Smooth muscle cell (in vitro differentiated cells): ENCODE results near the gene NOVA2. TPM values are rescaled to one million over a fixed set of nuclear protein-coding genes. Genes with fewer than 3 reads are reported as not detected.

Experiments used
- DNase-seq: peaks from one replicate; lab custom pipeline; 2025; ENCODE audit not compliant: unreplicated experiment; lab: John Stamatoyannopoulos, UW
- H2AFZ ChIP-seq: fragments of 200-600 bp; sonication (generic); 2 replicates; pipeline ENCODE4 v1.6.0; 2016; ENCODE audit warnings: antibody characterized with exemption, low read depth, mild to moderate bottlenecking
- H3F3A ChIP-seq: fragments of 200-600 bp; sonication (generic); 2 replicates; pipeline ENCODE4 v1.6.0; 2017; ENCODE audit warnings: antibody characterized with exemption, low read depth
- H3K27ac ChIP-seq: fragments of 200-600 bp; sonication (generic); 2 replicates; pipeline ENCODE4 v1.5.1; 2016; ENCODE audit warnings: low read depth, mild to moderate bottlenecking
- H3K27me3 ChIP-seq: fragments of 200-600 bp; sonication (generic); 2 replicates; pipeline ENCODE4 v1.6.1; 2016; ENCODE audit warnings: low read depth, mild to moderate bottlenecking
- H3K36me3 ChIP-seq: fragments of 200-600 bp; sonication (generic); 2 replicates; pipeline ENCODE4 v1.5.1; 2016; ENCODE audit warnings: low read depth
- H3K4me1 ChIP-seq: fragments of 200-600 bp; sonication (generic); 2 replicates; pipeline ENCODE4 v1.5.1; 2016; ENCODE audit warnings: low read depth
- H3K4me2 ChIP-seq: fragments of 200-600 bp; sonication (generic); 2 replicates; pipeline ENCODE4 v1.6.0; 2016; ENCODE audit warnings: mild to moderate bottlenecking
- H3K4me3 ChIP-seq: fragments of 200-600 bp; sonication (generic); 2 replicates; pipeline ENCODE4 v1.5.1; 2016; ENCODE audit warnings: mild to moderate bottlenecking
- H3K79me2 ChIP-seq: fragments of 200-600 bp; sonication (generic); 2 replicates; pipeline ENCODE4 v1.6.0; 2016; ENCODE audit warnings: low read depth, mild to moderate bottlenecking
- H3K9ac ChIP-seq: fragments of 200-600 bp; sonication (generic); 2 replicates; pipeline ENCODE4 v1.6.0; 2016; ENCODE audit warnings: low read depth
- H3K9me3 ChIP-seq: fragments of 200-600 bp; sonication (generic); replicated peaks from 2 replicates; pipeline ENCODE4 v1.5.1; 2016; ENCODE audit warnings: low read depth
- H4K20me1 ChIP-seq: fragments of 200-600 bp; sonication (generic); 2 replicates; pipeline ENCODE4 v1.6.0; 2016; ENCODE audit warnings: low read depth
- CTCF ChIP-seq: fragments of 200-600 bp; sonication (generic); IDR thresholded peaks from 2 replicates; pipeline ENCODE4 v1.5.1; 2017; ENCODE audit warnings: borderline replicate concordance, mild to moderate bottlenecking, antibody characterized with exemption; ENCODE audit not compliant: insufficient read depth, poor library complexity, severe bottlenecking
- WGBS: methylation state at CpG from one replicate; pipeline ENCODE4 v1.1.7; 2016; ENCODE audit warnings: low lambda C conversion rate; 5-methylcytosine and 5-hydroxymethylcytosine counted together
- polyA plus RNA-seq: library from polyadenylated mRNA; unstranded; fragments of >200 nt; fragmentation: Nextera tagmentation; extraction: Ambion mirVana; gene quantifications from 2 replicates; pipeline ENCODE4 v1.2.1, GENCODE V29; 2016
- total RNA-seq: library from RNA; depleted of rRNA; stranded (reverse); fragments of >200 nt; gene quantifications from 2 replicates; pipeline ENCODE4 v1.2.3, GENCODE V29; 2014

Gene NOVA2
- total and polyA plus RNA-seq, 2 experiments from 2014 or later: 0.04 to 0.24 TPM

GRCh38 chr19:45919678-45920077, 54.0 kb downstream of the NOVA2 start:
- WGBS: 75% methylated on average over 7 of the region's 7 CpGs
- no peaks in the 10 kb centered on the region for H3K79me2 ChIP-seq
- H3K9me3 ChIP-seq: no peaks in the 10 kb centered on the region
- H3K27ac ChIP-seq: no peak overlapping the region
- H3K36me3 ChIP-seq: no peaks in the 10 kb centered on the region
- H3K27me3 ChIP-seq: no peaks in the 10 kb centered on the region
- H3K4me2 ChIP-seq: no peak overlapping the region
- no peak overlapping the region for H3K9ac ChIP-seq
- no peak for DNase-seq
- TF ChIP-seq CTCF: no peak
- H3F3A ChIP-seq: no peaks in the 10 kb centered on the region
- H3K4me1 ChIP-seq: no peaks in the 10 kb centered on the region
- no peak overlapping the region for H2AFZ ChIP-seq
- H3K4me3 ChIP-seq: no peak overlapping the region
- no peaks in the 10 kb centered on the region for H4K20me1 ChIP-seq

- H3K79me2 ChIP-seq: no peaks in the 10 kb centered on the region
- no peak overlapping the region for H3K4me2 ChIP-seq
- no peak overlapping the region for H3K27ac ChIP-seq
- no peaks in the 10 kb centered on the region for H3K36me3 ChIP-seq
- H2AFZ ChIP-seq: no peak overlapping the region
- no peak overlapping the region for H3K4me3 ChIP-seq
- H3K9ac ChIP-seq: no peak overlapping the region
- no peak for TF ChIP-seq CTCF
- H4K20me1 ChIP-seq: no peaks in the 10 kb centered on the region
- H3K9me3 ChIP-seq: no peaks in the 10 kb centered on the region
- WGBS: 80% methylated on average over 4 of the region's 4 CpGs
- H3K27me3 ChIP-seq: no peaks in the 10 kb centered on the region
- DNase-seq: no peak
- no peaks in the 10 kb centered on the region for H3K4me1 ChIP-seq
- no peaks in the 10 kb centered on the region for H3F3A ChIP-seq
Observed at GRCh38 chr19:45918721-45919120, 54.9 kb downstream of the NOVA2 start.

GRCh38 chr19:45917421-45918091, 56.1 kb downstream of the NOVA2 start:
- 65% methylated on average over 4 of the region's 4 CpGs for WGBS

More at GRCh38 chr19:45917421-45918091, 56.1 kb downstream of the NOVA2 start:
- Histone ChIP-seq H3K79me2 (no peaks in the 10 kb centered on the region), H4K20me1 (no peaks in the 10 kb centered on the region), H3K4me1 (no peaks in the 10 kb centered on the region), H2AFZ (no peak overlapping the region), H3K27me3 (no peaks in the 10 kb centered on the region), H3F3A (no peaks in the 10 kb centered on the region), H3K4me3 (no peak overlapping the region), H3K36me3 (no peaks in the 10 kb centered on the region), H3K4me2 (no peak overlapping the region), H3K27ac (no peak overlapping the region), H3K9me3 (no peaks in the 10 kb centered on the region), H3K9ac (no peak overlapping the region)
- DNase-seq: no peak
- no peak for TF ChIP-seq CTCF
